CD4-positive, alpha-beta T cell treated with Interleukin-2 at 100 ng/mL for 4 hours (primary cell): ENCODE data around the gene MYBPC2.
A peak's percentile ranks its signal among the peaks of the same experiment; 100 is the strongest.
"Not testable (repeated sequence)": the region's sequence is repeated elsewhere in the genome, so short reads cannot be mapped to it uniquely, and the experiment has no call there.

Experiments used
- DNase-seq: peaks from one replicate; pipeline ENCODE4 v3.0.0-alpha.2; 2020; ENCODE audit warnings: low spot score

Gene MYBPC2

GRCh38 chr19:50459638-50460037 is 26.9 kb downstream of the MYBPC2 start:
- DNase-seq: no peak

GRCh38 chr19:50460161-50460765 is 27.6 kb downstream of the MYBPC2 start:
- DNase-seq: no peak

DNA sequence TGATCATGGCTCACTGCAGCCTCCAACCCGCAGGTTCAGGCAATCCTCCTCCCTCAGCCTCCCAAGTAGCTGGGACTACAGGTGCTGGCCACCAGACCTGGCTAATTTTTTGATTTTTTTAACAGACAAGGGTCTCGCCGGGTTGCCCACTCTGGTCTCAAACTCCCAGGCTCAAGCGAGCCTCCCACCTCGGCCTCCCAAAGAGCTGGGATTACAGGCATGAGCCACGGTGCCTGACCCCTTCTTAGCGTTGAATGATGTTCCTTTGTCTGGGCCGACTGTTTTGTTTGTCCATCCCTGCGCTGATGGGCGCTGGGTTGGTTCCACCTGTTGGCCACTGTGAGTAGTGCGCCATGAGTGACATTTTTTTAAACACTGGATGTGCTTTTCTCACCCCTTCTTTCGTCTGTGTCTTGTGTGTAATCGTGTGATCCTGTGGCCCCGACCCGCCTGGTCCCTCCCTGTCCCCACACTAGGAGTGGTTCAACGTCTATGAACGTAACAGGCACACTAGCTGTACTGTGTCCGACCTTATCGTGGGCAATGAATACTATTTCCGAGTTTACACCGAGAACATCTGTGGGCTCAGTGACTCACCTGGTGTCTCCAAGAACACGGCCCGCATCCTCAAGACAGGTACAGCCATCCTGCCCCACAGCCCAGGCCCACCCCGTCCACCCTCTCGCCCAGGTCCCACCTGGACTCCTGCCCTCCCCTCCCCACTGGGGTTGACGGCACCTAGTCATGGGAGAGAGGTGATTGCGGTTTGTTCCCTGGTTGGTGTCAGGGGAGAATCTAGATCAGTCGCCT is 28.6 kb downstream of the MYBPC2 start:
- DNase-seq: peak; percentile 67

- DNase-seq: no peak
Measured at GRCh38 chr19:50462970-50463369, 30.3 kb downstream of the MYBPC2 start.

- DNase-seq: no peak
Measured at GRCh38 chr19:50464348-50464747, 31.7 kb downstream of the MYBPC2 start.

- no peak for DNase-seq
Measured at GRCh38 chr19:50465000-50465399, 32.3 kb downstream of the MYBPC2 start.

DNA sequence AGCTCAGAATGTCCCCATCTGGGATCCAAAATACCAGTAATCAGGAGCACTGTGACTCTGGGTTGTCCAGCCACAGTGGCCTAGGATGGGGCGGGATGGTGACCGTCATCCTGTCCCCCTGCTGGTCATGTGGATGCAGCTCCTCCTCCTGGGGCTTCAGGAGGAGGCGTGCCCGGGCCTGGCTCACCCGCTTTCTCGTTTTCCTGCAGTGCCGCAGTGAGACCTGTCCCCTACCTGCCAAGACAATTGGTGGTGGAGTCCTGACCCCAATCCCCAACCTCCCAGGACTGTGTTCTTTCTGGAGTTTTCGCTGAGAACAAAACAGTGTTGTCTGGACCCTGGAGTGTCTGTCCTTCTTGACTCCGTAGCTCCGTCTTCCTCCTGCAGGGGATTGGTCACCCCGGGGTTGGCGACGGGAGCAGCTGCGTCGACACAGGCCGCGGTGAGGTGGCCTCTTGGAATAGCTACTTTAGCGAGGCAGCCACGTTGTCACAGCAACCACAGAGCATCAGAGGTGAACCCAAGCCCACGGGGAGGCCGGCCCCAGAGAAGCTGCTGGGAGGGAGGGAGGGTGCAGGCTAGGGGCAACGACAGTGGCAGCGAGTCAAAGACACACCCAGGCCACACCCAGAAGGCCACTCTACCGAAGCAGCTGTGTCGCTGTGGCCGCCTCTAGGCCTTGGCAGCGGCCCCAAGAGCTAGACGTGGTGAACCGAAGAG is 33.5 kb downstream of the MYBPC2 start:
- no peak for DNase-seq

DNA sequence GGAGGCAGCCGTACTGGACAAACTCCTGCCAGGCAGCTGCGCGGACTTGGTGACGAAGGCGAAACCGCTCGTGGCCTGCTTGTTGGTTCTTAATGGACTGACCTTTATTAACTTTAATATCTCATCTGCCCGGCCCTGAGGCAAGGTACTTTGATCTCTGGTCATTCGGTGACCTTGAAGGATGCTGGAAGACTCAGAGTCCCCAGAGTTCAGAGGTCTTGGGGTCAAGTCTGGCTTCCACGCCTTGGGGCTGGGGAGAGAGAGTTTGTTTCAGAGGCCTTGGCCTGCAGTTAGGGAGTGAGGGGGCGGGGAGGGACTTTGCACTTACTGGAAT is 34.0 kb downstream of the MYBPC2 start:
- no peak for DNase-seq

DNA sequence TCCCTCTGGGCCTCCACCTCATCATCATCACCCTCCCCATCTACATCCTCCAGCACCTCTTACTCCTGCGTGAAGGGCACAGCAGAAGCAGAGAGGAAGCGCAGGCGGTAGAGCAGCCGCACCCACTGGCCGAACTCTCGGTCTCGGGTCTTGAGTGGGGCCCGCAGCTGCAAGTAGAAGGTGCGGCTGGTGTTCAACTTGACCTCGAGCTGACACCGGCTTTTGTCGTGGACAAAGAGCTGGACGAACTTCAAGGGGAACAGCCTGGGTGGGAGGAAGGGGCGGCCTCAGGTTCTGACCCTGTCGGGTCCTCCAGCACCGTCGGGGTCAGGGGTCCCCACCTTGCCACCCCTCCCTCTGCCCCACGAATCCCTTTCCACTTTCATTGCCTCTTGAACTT is 34.9 kb downstream of the MYBPC2 start:
- DNase-seq: no peak

DNA sequence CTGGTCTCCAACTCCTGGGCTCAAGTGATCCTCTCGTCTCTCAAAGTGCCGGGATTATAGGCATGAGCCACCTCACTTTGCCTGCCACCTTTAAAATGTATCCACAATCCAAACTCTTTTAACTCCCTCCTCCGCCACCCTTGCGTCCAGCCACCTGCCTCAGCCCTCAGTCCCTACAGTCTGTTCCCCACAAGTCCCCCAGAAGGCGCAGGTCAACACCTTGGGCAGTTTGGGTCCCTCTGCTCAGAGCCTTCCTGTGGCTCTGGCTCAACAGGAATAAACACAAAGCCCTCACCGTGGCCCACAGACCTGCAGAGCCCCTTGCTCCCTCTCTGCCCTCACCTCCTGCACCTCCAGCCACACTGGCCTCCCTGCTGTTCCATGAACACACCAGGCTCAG is 36.1 kb downstream of the MYBPC2 start:
- no peak for DNase-seq

DNA sequence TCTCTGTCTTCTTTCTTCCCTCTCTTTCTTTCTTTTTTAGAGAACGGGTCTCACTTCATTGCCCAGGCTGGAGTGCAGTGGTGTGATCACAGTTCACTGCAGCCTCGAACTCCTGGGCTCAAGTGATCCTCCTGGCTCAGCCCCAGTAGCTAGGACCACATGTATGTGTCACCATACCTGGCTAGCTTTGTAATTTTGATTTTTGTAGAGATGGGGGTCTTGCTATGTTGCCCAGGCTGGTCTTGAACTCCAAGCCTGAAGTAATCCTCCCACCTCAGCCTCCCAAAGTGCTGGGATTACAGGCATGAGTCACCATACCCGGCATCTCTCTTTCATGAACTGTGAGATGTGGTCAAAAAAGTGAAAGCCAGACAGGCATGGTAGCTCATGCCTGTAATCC is 40.6 kb downstream of the MYBPC2 start:
- not testable (repeated sequence) for DNase-seq

DNA sequence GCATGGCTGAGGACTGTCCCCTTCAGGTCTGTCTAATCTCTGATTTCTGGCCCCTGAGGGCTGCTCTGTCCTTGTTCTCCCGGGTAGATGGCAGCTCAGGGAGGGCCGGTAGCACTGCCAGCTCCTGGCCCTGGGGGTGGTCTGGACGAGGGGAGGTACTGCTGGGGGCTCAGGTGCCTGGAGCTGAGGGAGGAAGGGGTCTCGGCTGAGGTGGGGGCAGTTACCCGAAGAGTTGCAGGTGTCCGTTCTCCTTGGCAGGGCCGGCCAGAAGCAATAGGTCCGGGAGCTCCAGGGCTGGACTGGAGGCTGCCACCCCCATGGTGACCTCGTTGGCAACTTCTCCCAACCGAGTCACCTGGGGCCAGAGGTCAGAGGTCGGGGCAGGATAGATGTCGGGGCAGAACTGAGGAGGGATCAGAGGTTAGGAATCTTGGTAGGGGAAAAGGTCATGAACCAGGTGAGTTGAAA is 42.4 kb downstream of the MYBPC2 start:
- DNase-seq: no peak

DNA sequence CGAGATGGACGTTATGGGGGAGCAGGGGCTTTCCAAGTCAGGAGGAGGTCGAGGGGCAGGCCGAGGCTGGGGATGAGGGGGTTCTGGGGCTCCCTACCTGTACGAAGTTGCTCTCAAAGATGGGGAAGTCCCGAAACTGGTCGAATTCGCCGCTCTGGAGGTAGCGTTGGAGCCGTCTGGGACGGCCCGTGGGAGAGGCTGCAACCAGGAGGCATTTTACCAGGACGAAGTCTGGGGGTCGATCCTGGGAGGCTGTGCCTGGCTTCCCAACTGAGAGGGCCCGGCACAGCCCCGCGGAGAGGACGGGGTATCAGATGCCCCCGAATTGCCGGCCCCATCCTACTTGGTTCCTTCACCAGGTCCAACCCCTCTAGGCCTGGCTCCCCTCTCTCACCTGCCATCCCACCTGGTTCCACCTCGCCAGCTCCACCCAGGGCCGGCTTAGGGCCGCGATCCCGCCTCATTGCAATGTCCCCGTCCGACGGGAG is 43.1 kb downstream of the MYBPC2 start:
- no peak for DNase-seq

DNA sequence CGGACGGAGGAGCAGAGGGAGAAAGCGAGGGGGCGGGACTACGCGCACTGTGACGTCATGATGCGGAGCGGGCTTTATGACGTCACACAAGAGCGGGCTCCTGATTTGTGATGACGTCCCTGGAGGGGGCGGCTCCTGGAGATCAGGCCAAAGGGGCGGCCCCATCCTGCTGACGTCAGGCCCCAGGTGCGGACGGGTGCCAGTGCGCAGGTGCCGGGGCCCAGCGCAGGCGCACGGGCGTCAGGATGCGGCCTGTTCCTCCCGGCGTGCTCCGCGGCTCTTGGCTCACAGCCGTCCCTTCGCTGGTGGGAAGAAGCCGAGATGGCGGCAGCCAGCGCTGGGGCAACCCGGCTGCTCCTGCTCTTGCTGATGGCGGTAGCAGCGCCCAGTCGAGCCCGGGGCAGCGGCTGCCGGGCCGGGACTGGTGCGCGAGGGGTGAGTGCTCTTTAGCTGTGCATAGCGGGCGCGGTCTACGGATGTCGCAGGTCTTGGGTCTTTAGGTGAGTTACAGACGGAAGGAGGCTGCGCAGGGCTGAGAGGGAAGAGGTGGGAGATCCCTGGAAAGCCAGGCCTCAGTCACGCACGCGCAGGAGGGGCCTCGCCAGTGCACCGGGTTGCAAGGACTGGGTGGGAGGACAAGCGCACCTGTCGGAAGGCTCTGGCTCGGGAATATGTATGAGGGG is 43.7 kb downstream of the MYBPC2 start, which contains the start of the genes EMC10 and GARIN5A:
Gene EMC10 (plus strand): TSS at position 284 of the 683 bp plus-strand sequence. CDS start 38 bp downstream, at position 322.
Gene GARIN5A (minus strand): TSS at position 625 of the 683 bp plus-strand sequence. CDS start 460 bp downstream, at position 165.
- peak; percentile 89 for DNase-seq

- no peak for DNase-seq
Measured at GRCh38 chr19:50476907-50477238, 44.2 kb downstream of the MYBPC2 start.

DNA sequence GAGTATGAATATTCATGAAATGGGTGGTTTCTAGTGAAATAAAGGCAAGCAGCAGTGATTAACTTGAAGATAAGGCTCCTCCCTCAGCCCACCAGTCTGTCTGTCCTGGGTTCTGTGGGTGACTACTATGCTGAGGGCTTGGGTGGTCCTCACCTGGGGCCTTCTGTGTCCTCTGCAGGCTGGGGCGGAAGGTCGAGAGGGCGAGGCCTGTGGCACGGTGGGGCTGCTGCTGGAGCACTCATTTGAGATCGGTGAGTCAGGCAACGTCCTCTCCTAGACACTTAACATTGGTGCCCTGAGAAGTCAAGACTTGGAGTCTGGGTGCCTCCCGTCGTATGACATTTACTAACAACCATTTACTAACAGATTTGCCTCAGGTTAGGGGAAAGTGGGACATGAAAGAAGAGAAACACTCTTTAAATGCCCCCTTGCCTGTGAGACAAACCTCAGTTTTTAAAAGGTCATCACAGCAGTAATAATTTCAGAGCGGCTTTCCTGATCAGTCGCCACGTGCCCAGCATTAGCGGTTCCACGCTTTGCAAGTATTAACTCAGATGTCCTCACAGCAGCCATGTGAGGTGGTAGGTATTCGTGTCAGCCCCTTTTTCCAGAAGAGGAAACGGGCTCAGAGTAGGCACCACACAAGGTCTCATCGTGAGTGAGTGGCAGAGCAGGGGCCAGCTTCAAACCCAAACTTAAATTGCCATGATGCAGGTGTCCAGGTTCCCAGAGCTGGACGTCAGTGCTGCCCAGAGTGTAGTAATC is 45.2 kb downstream of the MYBPC2 start:
- no peak for DNase-seq

- no peak for DNase-seq
Measured at GRCh38 chr19:50478901-50479715, 46.4 kb downstream of the MYBPC2 start.

- DNase-seq: no peak
Measured at GRCh38 chr19:50479761-50480251, 47.1 kb downstream of the MYBPC2 start.

DNA sequence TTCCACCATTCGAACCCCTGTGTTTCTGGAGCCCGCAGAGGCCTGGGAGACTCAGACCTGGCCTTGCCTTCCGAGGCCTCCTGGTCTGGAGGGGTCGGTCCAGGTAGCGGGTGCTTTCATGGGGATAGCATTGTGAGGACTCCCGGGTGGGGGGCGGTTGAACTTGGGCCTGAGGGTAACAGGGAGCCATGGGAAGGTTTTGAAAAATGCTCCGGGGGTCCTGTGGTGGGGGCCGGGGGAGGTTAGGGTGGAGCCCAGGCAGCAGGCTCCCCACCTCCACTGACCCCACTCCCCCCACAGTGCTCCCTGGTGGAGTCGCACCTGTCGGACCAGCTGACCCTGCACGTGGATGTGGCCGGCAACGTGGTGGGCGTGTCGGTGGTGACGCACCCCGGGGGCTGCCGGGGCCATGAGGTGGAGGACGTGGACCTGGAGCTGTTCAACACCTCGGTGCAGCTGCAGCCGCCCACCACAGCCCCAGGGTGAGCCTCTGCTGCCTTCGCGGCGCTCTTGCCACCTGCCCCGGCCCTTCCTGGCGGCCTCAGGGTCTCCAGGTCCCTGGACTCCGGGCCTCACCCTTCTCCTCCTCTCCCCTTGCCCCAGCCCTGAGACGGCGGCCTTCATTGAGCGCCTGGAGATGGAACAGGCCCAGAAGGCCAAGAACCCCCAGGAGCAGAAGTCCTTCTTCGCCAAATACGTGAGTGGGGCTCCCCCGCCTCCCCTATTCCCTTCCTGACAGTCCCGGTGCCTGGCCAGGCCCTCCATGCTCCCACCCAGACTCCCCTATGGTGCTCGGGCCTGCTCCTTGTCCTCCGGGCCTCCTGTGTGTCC is 47.8 kb downstream of the MYBPC2 start:
- no peak for DNase-seq
